Measurements from ENCODE around the gene ANKLE2.

- TF ChIP-seq CTCF (conservative IDR thresholded peaks at IDR 0.05; ENCODE audit: low read depth, low read length): no peak
- no peak for TF ChIP-seq EZH2phosphoT487 (IDR thresholded peaks at IDR 0.05; ENCODE audit: borderline replicate concordance, low read length)
- no peak for TF ChIP-seq EZH2 (IDR thresholded peaks at IDR 0.05; ENCODE audit: low read length, unreplicated experiment)
Observed at GRCh38 chr12:132735496-132735895, 26.1 kb downstream of the ANKLE2 start.

Measured in PC-3 (cell line).